Skeletal muscle satellite cell (primary cell): Measurements from ENCODE around the gene BRICD5.

Source experiments
- H3K27me3 ChIP-seq: 2 replicates; pipeline ENCODE4 v1.7.0; 2013; ENCODE audit warnings: low read length; ENCODE audit not compliant: control insufficient read depth, insufficient read depth
- H3K36me3 ChIP-seq: 2 replicates; pipeline ENCODE4 v1.7.0; 2013; ENCODE audit warnings: mild to moderate bottlenecking, control low read depth, low read length; ENCODE audit not compliant: insufficient read depth
- H3K4me1 ChIP-seq: 2 replicates; pipeline ENCODE4 v1.7.0; 2013; ENCODE audit warnings: low read length; ENCODE audit not compliant: control insufficient read depth, insufficient read depth
- H3K4me2 ChIP-seq: 2 replicates; pipeline ENCODE4 v1.7.0; 2013; ENCODE audit warnings: mild to moderate bottlenecking, low read length
- H3K4me3 ChIP-seq: 2 replicates; pipeline ENCODE4 v1.7.0; 2013; ENCODE audit warnings: low read length
- H3K9ac ChIP-seq: 2 replicates; pipeline ENCODE4 v1.7.0; 2013; ENCODE audit warnings: mild to moderate bottlenecking, low read depth, low read length, moderate library complexity
- H3K9me3 ChIP-seq: replicated peaks from 2 replicates; pipeline ENCODE4 v1.7.0; 2013; ENCODE audit warnings: mild to moderate bottlenecking, control low read depth, low read length

BRICD5 gene

DNA sequence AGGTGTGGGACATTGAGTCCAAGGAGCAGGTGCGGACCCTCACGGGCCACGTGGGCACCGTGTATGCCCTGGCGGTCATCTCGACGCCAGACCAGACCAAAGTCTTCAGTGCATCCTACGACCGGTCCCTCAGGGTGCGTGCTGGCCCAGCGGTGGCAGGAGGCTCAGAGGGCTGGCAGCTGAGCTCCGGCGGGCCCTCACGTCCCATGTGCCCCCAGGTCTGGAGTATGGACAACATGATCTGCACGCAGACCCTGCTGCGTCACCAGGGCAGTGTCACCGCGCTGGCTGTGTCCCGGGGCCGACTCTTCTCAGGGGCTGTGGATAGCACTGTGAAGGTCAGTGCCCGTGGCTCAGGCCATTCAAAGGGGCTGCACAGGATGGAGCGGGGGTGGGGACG lies 34.6 kb downstream of the BRICD5 start:
- H3K9ac ChIP-seq: no peak overlapping the region
- H3K4me1 ChIP-seq: no peaks in the 10 kb centered on the region
- H3K27me3 ChIP-seq: no peaks in the 10 kb centered on the region
- H3K9me3 ChIP-seq: no peaks in the 10 kb centered on the region
- H3K4me2 ChIP-seq: no peak overlapping the region
- H3K36me3 ChIP-seq: peaks cover 49% of the 10 kb centered on the region
- no peak overlapping the region for H3K4me3 ChIP-seq

DNA sequence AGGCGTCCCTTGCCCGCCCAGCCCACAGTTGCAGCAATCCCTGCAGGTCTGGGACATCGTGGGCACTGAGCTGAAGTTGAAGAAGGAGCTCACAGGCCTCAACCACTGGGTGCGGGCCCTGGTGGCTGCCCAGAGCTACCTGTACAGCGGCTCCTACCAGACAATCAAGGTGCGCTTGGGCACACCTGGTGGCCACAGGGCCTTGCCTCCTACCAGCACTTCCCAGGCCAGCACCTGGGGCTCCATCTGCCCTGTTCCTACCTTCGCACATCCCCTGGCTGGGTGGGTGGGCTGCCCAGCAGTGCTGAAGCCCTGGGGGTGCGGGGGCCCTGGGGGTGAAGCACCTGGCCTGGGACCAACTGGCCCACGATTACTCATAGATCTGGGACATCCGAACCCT lies 35.2 kb downstream of the BRICD5 start:
- no peak overlapping the region for H3K4me3 ChIP-seq
- H3K9ac ChIP-seq: no peak overlapping the region
- H3K4me1 ChIP-seq: no peaks in the 10 kb centered on the region
- H3K4me2 ChIP-seq: no peak overlapping the region
- no peaks in the 10 kb centered on the region for H3K27me3 ChIP-seq
- peaks cover 55% of the 10 kb centered on the region for H3K36me3 ChIP-seq
- no peaks in the 10 kb centered on the region for H3K9me3 ChIP-seq

DNA sequence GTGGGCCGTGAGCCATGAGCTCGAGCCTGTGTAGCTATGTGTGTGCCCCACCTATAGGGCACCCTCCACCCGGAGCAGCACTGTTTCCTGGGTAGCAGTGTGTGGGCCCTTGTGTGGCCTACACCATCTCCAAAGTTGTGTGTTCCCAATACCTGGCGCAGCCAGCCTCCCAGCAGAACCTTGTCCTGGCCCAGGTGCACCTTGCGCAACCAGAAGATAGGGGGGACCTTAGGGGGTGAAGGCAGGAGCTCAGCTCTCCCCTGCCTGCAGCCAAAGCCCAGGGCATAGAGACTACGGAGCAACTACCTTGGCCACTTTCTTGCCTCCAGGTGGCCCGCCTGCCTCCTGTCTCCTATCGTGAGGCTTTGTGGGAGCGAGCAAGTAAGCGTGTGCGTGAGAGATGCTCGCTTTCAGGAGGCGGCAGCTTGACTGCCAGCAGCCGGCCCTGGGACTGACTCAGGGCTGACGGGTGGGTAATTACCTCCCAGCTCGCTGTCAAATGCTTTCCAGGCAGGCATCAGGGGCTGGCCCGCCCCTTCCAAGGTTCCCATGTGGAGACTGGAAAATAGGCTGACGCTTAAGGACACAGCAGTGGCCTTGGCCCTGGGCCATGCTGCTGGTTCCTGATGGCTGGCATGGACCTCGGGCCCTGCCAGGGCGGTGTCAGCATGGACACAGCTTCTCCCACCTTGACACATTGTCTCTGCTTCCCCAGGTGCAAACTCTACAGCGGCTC lies 36.1 kb downstream of the BRICD5 start:
- H3K4me1 ChIP-seq: no peaks in the 10 kb centered on the region
- H3K4me2 ChIP-seq: no peak overlapping the region
- H3K9ac ChIP-seq: no peak overlapping the region
- H3K9me3 ChIP-seq: no peaks in the 10 kb centered on the region
- H3K36me3 ChIP-seq: peaks cover 56% of the 10 kb centered on the region
- H3K4me3 ChIP-seq: no peak overlapping the region
- no peaks in the 10 kb centered on the region for H3K27me3 ChIP-seq

DNA sequence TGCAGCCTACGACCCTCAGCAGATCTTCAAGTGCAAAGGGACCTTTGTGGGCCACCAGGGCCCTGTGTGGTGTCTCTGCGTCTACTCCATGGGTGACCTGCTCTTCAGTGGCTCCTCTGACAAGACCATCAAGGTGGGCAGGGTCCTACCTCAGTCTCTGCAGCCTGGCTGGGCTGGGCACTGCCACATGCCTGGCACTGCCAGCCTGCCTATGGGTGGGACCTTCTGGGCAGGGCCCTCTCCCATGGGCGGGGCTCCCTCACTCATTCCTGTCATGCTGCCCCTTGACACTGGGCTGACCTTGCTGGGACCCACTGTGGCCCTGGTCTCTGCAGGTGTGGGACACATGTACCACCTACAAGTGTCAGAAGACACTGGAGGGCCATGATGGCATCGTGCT lies 36.7 kb downstream of the BRICD5 start:
- Histone ChIP-seq H3K4me1 (no peaks in the 10 kb centered on the region), H3K4me2 (no peak overlapping the region), H3K36me3 (peaks cover 61% of the 10 kb centered on the region), H3K9ac (no peak overlapping the region), H3K9me3 (no peaks in the 10 kb centered on the region), H3K27me3 (no peaks in the 10 kb centered on the region), H3K4me3 (no peak overlapping the region)

DNA sequence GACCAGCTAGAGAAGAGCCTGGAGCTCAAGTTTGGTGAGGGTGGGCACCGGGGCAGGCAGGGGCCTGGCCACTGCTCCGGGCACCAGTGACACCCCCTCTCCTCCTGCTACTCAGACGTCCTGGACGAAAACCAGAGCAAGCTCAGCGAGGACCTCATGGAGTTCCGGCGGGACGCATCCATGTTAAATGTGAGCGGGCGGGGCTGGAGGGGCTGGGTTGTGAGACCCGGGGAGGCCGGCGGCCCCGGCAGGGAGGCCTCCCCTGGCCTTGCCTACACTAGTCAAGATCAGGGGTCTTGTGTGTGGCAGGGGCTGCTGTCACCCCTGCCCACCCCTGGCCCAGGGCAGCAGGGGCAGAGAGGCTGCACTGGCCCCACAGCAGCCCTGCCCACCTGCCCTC lies 37.3 kb downstream of the BRICD5 start:
- Histone ChIP-seq H3K9me3 (no peaks in the 10 kb centered on the region), H3K4me3 (no peak overlapping the region), H3K9ac (no peak overlapping the region), H3K36me3 (peaks cover 65% of the 10 kb centered on the region), H3K27me3 (no peaks in the 10 kb centered on the region), H3K4me2 (no peak overlapping the region), H3K4me1 (no peaks in the 10 kb centered on the region)

DNA sequence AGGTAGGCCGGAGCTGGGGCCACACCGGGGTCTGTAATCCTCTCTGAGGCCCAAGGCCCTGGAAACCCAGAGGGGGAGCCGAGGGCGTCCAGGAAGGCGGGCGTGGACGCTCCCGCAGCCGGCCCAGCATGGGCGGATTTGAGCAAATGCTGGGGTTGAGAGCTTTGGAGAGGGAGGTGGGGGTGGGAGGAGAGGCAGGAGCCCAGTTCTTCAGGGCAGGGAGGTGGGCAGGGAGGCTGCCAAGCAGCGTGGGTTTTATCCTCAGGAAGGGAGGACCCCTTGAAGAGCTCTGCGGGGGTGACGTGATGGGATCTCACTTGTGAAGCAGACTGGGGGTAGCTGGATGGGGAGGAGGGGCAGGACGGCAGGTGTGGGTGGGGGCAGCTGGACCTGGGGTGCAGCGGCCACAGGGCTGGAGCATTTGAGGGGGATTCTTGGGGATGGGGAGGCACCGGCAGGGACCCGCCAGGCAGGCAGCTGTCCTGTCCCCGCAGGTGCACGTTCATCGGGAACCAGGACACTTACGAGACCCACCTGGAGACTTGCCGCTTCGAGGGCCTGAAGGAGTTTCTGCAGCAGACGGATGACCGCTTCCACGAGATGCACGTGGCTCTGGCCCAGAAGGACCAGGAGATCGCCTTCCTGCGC lies 37.9 kb downstream of the BRICD5 start:
- H3K36me3 ChIP-seq: peaks cover 70% of the 10 kb centered on the region
- H3K27me3 ChIP-seq: no peaks in the 10 kb centered on the region
- no peak overlapping the region for H3K9ac ChIP-seq
- H3K4me1 ChIP-seq: no peaks in the 10 kb centered on the region
- H3K4me3 ChIP-seq: no peak overlapping the region
- H3K4me2 ChIP-seq: no peak overlapping the region
- H3K9me3 ChIP-seq: no peaks in the 10 kb centered on the region

DNA sequence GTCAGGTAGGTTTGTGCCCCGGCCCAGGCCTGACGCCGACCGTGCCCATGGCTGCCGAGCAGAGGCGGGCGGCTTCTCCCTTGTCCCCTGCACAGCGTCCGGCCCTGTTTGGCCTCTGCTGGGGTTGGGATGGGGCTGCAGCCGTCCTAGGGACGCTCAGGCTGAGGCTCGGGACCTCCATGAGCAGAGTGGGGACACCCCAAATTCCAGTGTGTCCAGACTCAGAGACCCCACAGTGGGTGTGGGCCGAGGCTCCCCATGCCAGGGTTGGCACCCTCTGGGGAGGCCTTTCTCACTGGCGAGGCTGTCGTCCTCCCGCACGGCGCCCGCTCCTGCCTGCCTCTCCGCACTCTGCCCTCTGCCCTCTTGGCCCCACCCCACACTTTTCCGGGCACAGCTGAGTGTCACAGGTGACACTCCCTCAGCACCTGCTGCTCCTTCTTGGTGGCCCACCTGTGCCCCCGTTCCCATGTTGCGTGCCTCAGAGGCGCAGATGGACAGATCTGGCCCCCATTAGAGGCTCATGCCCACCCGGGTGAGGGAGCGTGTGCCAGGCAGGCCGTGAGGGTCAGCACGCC lies 39.0 kb downstream of the BRICD5 start:
- Histone ChIP-seq H3K27me3 (no peaks in the 10 kb centered on the region), H3K36me3 (peaks cover 69% of the 10 kb centered on the region), H3K9me3 (no peaks in the 10 kb centered on the region), H3K4me2 (no peak overlapping the region), H3K9ac (no peak overlapping the region), H3K4me1 (no peaks in the 10 kb centered on the region), H3K4me3 (no peak overlapping the region)

DNA sequence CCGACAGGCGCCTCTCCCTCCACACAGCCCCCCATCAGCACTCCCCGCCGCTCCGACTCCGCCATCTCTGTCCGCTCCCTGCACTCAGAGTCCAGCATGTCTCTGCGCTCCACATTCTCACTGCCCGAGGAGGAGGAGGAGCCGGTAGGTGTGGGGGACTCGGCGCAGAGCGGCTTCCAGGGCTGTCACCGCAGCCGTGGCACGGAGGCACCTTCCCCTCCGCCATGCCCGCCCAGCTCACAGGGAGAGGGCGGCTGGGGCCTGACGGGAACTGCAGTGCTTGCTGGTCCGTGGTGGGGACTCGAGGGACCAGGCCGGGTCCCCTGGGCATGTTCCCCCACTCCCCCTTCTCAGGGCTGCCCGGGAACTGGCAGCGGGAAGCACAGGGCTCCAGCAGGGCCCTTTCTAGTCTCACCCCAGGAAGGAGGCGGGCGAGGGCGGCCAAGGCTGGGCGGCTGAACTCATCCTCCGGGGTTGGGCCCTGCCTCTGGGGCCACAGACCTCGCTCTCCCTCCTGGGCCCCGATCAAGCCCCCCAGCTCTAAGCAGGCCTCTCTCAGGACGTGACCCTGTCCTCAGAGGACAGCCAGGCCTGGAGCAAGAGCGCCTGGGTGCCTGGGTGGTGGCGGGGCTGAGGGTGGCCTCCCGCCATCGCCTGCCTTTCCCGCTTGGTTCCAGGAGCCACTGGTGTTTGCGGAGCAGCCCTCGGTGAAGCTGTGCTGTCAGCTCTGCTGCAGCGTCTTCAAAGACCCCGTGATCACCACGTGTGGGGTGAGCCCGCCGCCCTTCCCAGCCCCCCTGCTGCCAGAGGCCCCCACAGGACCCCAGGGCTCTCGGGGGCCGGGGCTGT lies 39.9 kb downstream of the BRICD5 start:
- Histone ChIP-seq H3K27me3 (no peaks in the 10 kb centered on the region), H3K9me3 (no peaks in the 10 kb centered on the region), H3K4me1 (no peaks in the 10 kb centered on the region), H3K4me2 (no peak overlapping the region), H3K9ac (no peak overlapping the region), H3K4me3 (no peak overlapping the region), H3K36me3 (peaks cover 71% of the 10 kb centered on the region)

DNA sequence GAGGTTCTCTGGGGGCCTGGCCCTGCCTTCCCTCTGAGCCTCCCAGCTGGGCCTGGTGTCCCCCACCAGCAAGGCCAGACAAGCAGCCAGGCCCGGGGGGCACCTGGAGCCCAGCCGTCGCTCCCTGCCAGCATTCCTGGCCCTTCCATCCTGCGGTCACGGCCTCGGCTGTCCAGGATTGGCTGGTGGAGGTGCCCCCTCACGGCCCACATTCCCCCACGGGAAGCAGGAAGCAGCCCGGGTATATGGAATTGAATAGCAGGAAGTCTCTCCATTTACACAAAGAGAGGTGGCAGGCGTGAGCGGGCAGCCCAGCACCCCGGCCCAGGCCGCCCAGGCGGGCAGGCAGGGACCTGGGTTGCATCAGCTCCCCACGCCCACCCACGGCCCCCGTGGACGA lies 40.6 kb downstream of the BRICD5 start:
- no peaks in the 10 kb centered on the region for H3K9me3 ChIP-seq
- H3K9ac ChIP-seq: no peak overlapping the region
- H3K4me2 ChIP-seq: no peak overlapping the region
- H3K36me3 ChIP-seq: peaks cover 65% of the 10 kb centered on the region
- no peaks in the 10 kb centered on the region for H3K27me3 ChIP-seq
- no peak overlapping the region for H3K4me3 ChIP-seq
- H3K4me1 ChIP-seq: no peaks in the 10 kb centered on the region

DNA sequence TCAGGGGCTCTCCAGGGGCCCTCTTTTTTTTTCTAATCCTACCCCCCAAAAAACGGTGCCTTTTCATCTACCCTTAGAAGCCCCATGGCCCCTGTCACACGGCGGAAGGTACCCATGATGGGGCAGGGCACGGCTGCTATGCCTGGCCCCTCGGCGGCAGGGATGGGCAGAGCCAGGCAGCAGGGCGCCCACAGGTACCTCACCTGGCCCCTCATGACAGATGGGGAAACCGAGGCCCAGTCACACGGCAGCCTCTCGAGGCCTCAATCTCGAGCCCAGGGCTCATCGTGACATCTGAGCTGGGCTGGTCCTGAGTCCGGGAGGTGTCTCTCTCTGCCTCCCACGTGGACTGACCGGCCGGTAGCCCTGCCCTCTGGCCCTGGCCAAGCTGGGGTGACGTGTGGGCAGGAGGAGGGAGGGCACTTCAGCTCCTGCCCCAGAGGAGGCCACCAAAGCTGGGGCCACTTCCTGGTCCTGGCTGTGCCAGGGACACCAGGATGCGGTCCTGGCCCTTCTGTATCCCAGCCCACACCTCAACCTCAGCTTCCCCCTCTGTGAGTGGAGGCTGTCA lies 43.5 kb downstream of the BRICD5 start:
- H3K9me3 ChIP-seq: no peaks in the 10 kb centered on the region
- no peaks in the 10 kb centered on the region for H3K27me3 ChIP-seq
- no peak overlapping the region for H3K4me3 ChIP-seq
- peaks cover 50% of the 10 kb centered on the region for H3K36me3 ChIP-seq
- H3K9ac ChIP-seq: no peak overlapping the region
- H3K4me2 ChIP-seq: no peak overlapping the region
- peaks cover 7% of the 10 kb centered on the region for H3K4me1 ChIP-seq
